Osteoblast (primary cell): ENCODE results near the gene TTYH3. TPM values are rescaled to one million over a fixed set of nuclear protein-coding genes. Genes with fewer than 3 reads are reported as not detected.
A peak's percentile ranks its signal among the peaks of the same experiment; 100 is the strongest.

Experiments
- DNase-seq: peaks from one replicate; pipeline ENCODE4 v3.0.0; 2011; ENCODE audit warnings: low spot score, mixed read lengths; ENCODE audit not compliant: insufficient read length; ENCODE audit errors: missing footprints
- H2AFZ ChIP-seq: 2 replicates; pipeline ENCODE4 v1.6.0; 2011; ENCODE audit warnings: mild to moderate bottlenecking, low read length
- H3K27ac ChIP-seq: 2 replicates; pipeline ENCODE4 v1.5.1; 2011; ENCODE audit warnings: mild to moderate bottlenecking, low read depth, low read length, moderate library complexity
- H3K27me3 ChIP-seq: 2 replicates; pipeline ENCODE4 v1.6.0; 2012; ENCODE audit warnings: mild to moderate bottlenecking, control low read depth, inconsistent platforms, low read length, moderate library complexity; ENCODE audit not compliant: insufficient read depth
- H3K36me3 ChIP-seq: 2 replicates; pipeline ENCODE4 v1.5.1; 2011; ENCODE audit warnings: mild to moderate bottlenecking, low read length, control low read depth, moderate library complexity; ENCODE audit not compliant: insufficient read depth
- H3K4me1 ChIP-seq: 2 replicates; pipeline ENCODE4 v1.5.1; 2011; ENCODE audit warnings: mild to moderate bottlenecking, low read length, control low read depth, moderate library complexity; ENCODE audit not compliant: insufficient read depth
- H3K4me2 ChIP-seq: 2 replicates; pipeline ENCODE4 v1.6.0; 2011; ENCODE audit warnings: mild to moderate bottlenecking, low read length; ENCODE audit not compliant: insufficient read depth
- H3K4me3 ChIP-seq: fragments of 200-600 bp; sonication (generic); 3 replicates; pipeline ENCODE4 v1.5.1; 2012; ENCODE audit warnings: mild to moderate bottlenecking, low read length, inconsistent platforms; ENCODE audit not compliant: insufficient read depth
- H3K79me2 ChIP-seq: 2 replicates; pipeline ENCODE4 v1.6.0; 2012; ENCODE audit warnings: mild to moderate bottlenecking, low read length, control low read depth, inconsistent platforms; ENCODE audit not compliant: insufficient read depth
- H3K9me3 ChIP-seq: 2 replicates; pipeline ENCODE4 v1.5.1; 2011; ENCODE audit warnings: low read depth, low read length, control low read depth
- H4K20me1 ChIP-seq: 2 replicates; pipeline ENCODE4 v1.6.0; 2012; ENCODE audit warnings: mild to moderate bottlenecking, low read length, control low read depth; ENCODE audit not compliant: insufficient read depth
- total RNA-seq: library from RNA; depleted of rRNA; stranded (reverse); fragments of >200 nt; gene quantifications from 2 replicates; pipeline ENCODE4 v1.2.3, GENCODE V29; 2012
- TF ChIP-seq, protein P1 (sequence below): IDR thresholded peaks from 2 replicates; pipeline ENCODE4 v1.5.1; 2011; ENCODE audit warnings: mild to moderate bottlenecking, low read depth, low read length, moderate library complexity; ENCODE audit errors: extremely low read depth

TTYH3 gene
- total RNA-seq, 1 donor = 29.0 TPM

DNA sequence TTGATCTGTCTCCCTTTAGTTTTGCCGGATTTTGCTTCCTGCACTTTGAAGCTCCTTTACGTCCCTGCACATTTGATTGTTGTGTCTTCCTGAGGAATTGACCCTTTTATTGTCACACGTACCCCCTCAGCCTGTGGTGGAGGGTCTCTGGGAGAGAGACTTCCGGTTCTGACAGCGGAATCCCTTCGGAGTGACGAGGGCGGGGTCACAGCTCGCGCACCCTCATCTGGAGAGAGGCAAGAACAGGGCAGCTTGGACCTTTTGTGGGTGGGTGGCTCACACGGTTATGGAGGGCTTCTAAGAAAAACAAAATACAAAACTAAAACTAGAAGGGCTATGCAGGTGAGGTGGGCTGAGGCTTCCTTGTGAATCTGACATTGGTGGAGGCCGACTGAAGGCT, 82.2 kb downstream of the TTYH3 start:
- peaks cover 3% of the 10 kb centered on the region for H3K36me3 ChIP-seq

More for the DNA sequence above, 82.2 kb downstream of the TTYH3 start:
- Histone ChIP-seq H3K27me3 (no peaks in the 10 kb centered on the region), H3K79me2 (no peaks in the 10 kb centered on the region), H3K4me1 (no peaks in the 10 kb centered on the region), H3K4me2 (no peak overlapping the region), H3K4me3 (no peak overlapping the region), H3K9me3 (no peaks in the 10 kb centered on the region), H3K27ac (no peak overlapping the region), H2AFZ (no peak overlapping the region), H4K20me1 (no peaks in the 10 kb centered on the region)
- peak; percentile 53 for DNase-seq
- TF ChIP-seq, protein P1, sequence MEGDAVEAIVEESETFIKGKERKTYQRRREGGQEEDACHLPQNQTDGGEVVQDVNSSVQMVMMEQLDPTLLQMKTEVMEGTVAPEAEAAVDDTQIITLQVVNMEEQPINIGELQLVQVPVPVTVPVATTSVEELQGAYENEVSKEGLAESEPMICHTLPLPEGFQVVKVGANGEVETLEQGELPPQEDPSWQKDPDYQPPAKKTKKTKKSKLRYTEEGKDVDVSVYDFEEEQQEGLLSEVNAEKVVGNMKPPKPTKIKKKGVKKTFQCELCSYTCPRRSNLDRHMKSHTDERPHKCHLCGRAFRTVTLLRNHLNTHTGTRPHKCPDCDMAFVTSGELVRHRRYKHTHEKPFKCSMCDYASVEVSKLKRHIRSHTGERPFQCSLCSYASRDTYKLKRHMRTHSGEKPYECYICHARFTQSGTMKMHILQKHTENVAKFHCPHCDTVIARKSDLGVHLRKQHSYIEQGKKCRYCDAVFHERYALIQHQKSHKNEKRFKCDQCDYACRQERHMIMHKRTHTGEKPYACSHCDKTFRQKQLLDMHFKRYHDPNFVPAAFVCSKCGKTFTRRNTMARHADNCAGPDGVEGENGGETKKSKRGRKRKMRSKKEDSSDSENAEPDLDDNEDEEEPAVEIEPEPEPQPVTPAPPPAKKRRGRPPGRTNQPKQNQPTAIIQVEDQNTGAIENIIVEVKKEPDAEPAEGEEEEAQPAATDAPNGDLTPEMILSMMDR = no peak

Other genes with a start within 250 kb of the TTYH3 start
- 3.8 and 4.0 TPM in 2 replicates for gene CHST12, start 228.4 kb upstream of the TTYH3 start, total RNA-seq
- gene GRIFIN, start 155.6 kb upstream of the TTYH3 start, total RNA-seq = not detected in 2 replicates
- 16.2 and 21.0 TPM in 2 replicates for gene LFNG, start 112.2 kb upstream of the TTYH3 start, total RNA-seq
- 23.9 and 28.2 TPM in 2 replicates for gene BRAT1, start 76.5 kb upstream of the TTYH3 start, total RNA-seq
- gene IQCE, start 73.0 kb upstream of the TTYH3 start, total RNA-seq = 15.3 and 18.8 TPM in 2 replicates
- 2.1 and 2.5 TPM in 2 replicates for gene AMZ1, start 56.2 kb downstream of the TTYH3 start, total RNA-seq
- gene GNA12, start 212.3 kb downstream of the TTYH3 start, total RNA-seq = 27.1 and 32.7 TPM in 2 replicates